Activated T-cell treated with anti-CD3 and anti-CD28 coated beads, Interleukin-2, amount 50 U/mL, for 24 hours (primary cell): ENCODE measurements around the gene SPDYE1.
A peak's percentile ranks its signal among the peaks of the same experiment; 100 is the strongest.

Experiments used
- DNase-seq: peaks from one replicate; pipeline ENCODE4 v3.0.0-alpha.2; 2020
- H3K27ac Mint-ChIP-seq: 2 replicates; pipeline ENCODE4 v1.8.0; 2020; ENCODE audit warnings: mild to moderate bottlenecking, mixed read lengths
- H3K27me3 Mint-ChIP-seq: 2 replicates; pipeline ENCODE4 v1.8.0; 2020; ENCODE audit warnings: mixed read lengths
- H3K36me3 Mint-ChIP-seq: 2 replicates; pipeline ENCODE4 v1.8.0; 2020; ENCODE audit warnings: low read depth, mixed read lengths
- H3K4me1 Mint-ChIP-seq: 2 replicates; pipeline ENCODE4 v1.8.0; 2020; ENCODE audit warnings: low read depth, mixed read lengths
- H3K4me3 Mint-ChIP-seq: 2 replicates; pipeline ENCODE4 v1.8.0; 2020; ENCODE audit warnings: mild to moderate bottlenecking, moderate library complexity, mixed read lengths
- H3K9me3 Mint-ChIP-seq: 2 replicates; pipeline ENCODE4 v1.8.0; 2020; ENCODE audit warnings: mixed read lengths

The SPDYE1 gene

DNA sequence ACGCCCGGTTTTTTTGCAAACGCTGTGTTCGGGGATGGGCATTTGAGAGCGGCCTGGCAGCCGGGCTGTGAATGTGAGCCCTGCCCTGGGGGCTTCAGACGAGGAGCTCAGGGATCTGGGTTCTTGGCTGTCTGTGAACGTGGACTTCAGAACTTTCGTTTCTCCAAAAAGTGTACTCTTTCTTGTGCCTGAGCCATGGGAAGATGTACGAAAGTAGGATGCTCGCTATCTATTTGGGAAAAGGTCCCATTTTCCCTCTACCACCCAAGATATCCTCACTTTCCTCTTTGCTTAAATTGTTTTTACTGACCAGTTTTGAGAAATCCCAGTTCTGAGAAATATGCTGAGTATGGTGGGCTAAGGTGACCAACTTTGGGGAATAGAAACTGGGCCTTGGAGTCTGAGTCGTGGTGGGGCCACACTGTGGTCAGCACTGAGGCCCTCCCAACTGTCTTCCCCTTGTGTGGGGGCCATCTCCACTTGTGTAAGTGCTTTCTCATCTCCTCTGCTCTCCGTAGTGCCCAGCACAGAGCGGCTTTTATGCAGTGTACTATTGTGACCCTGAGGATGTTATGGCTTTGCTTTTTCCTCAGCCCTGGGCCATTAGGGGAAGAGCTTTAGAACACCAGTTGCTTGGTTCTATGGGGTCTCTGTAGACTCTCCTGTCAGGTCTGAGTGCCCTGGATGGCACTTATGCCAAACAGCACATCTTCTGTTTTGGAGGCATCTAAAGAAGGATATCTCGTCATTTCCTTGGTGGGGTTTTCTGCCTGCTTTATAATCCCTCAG, 47.7 kb downstream of the SPDYE1 start:
- H3K27me3 Mint-ChIP-seq: no peaks in the 10 kb centered on the region
- peak overlapping the region; percentile 90 for H3K4me3 Mint-ChIP-seq
- H3K4me1 Mint-ChIP-seq: peaks cover 63% of the 10 kb centered on the region
- H3K36me3 Mint-ChIP-seq: peaks cover 61% of the 10 kb centered on the region
- peak; percentile 32 for DNase-seq
- peak overlapping the region; percentile 91 for H3K27ac Mint-ChIP-seq
- H3K9me3 Mint-ChIP-seq: no peaks in the 10 kb centered on the region

- Mint-ChIP-seq H3K9me3 (no peaks in the 10 kb centered on the region), H3K36me3 (peaks cover 72% of the 10 kb centered on the region), H3K4me1 (peaks cover 68% of the 10 kb centered on the region), H3K27me3 (no peaks in the 10 kb centered on the region), H3K27ac (peak overlapping the region; percentile 91), H3K4me3 (peak overlapping the region; percentile 90)
- DNase-seq: peak; percentile 40
Observed at GRCh38 chr7:44046321-44047061, 48.8 kb downstream of the SPDYE1 start.

DNA sequence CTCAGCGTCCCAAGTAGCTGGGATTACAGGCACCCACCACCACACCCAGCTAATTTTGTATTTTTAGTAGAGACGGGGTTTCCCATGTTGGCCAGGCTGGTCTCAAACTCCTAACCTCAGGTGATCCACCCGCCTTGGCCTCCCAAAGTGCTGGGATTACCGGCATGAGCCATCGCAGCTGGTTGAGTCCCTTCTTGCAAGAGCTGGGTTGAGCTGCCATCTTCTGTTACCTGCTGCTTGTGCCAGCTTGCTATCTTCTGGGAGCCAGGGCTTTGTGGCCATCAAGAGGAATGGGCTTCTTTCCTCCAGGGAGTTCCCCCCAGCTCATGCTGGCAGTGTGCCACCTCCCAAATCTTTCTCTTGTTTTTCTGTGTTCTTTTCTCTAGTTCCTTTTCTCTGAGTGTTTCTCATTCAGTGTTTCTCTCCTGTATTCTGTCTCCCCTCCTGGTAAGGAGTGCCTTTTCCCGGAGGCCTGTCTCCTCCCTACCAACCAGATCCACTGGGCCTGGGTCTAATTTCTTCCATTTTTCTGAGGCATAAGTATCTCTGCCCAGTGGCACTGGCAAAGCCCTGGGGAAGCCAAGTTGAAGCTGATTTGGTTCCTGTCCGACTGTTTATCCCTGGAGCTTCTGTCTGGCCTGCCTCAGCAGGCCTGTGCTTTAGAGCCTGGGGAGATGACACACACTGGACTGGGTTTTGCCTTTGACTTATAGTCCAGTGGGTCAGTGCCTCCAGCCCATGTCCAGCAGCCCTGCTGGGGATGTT, 50.5 kb downstream of the SPDYE1 start:
- Mint-ChIP-seq H3K9me3 (no peaks in the 10 kb centered on the region), H3K4me3 (no peak overlapping the region), H3K27ac (peak overlapping the region; percentile 91), H3K36me3 (peaks cover 89% of the 10 kb centered on the region), H3K27me3 (no peaks in the 10 kb centered on the region), H3K4me1 (peaks cover 76% of the 10 kb centered on the region)
- peak; percentile 25 for DNase-seq

GRCh38 chr7:44050121-44050914, 52.6 kb downstream of the SPDYE1 start:
- peak; percentile 28 for DNase-seq
- Mint-ChIP-seq H3K4me1 (peaks cover 71% of the 10 kb centered on the region), H3K36me3 (peaks cover 96% of the 10 kb centered on the region), H3K4me3 (no peak overlapping the region), H3K27ac (peak overlapping the region; percentile 84), H3K9me3 (no peaks in the 10 kb centered on the region), H3K27me3 (no peaks in the 10 kb centered on the region)

DNA sequence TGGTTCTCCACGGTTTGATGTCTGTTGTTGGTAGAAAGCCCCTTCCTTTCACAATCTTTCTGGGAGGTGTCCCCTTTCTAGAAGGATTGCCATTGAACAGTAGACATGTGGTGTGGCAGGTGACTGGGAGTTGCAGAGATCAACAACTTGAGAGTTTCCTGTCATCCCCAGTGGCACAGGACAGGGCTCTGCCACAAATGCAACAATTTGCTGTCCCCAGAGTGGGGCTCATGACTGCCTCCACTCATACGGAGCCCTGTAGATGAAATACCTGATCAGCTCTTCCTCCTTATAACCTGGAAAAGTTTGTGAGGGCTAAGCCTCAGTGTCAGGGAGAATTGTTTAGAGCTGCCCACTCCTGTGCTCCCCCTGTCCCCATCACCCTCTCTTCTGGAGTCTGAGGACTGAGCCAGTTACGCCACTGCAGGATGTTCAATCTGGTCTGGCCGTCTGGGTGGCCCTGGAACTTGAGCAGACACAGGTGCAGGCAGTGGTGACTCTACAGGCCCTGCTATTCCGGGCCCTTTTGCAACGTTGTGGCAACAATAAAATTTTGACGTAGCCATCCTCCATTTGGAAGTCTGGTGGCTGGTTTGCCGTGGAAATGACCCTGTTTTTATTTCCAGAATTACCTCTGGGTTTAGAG, 53.3 kb downstream of the SPDYE1 start:
- peak; percentile 23 for DNase-seq
- no peak overlapping the region for H3K4me3 Mint-ChIP-seq
- peaks cover 68% of the 10 kb centered on the region for H3K4me1 Mint-ChIP-seq
- H3K27ac Mint-ChIP-seq: peak overlapping the region; percentile 84
- peaks cover 96% of the 10 kb centered on the region for H3K36me3 Mint-ChIP-seq
- no peaks in the 10 kb centered on the region for H3K27me3 Mint-ChIP-seq
- H3K9me3 Mint-ChIP-seq: no peaks in the 10 kb centered on the region

DNA sequence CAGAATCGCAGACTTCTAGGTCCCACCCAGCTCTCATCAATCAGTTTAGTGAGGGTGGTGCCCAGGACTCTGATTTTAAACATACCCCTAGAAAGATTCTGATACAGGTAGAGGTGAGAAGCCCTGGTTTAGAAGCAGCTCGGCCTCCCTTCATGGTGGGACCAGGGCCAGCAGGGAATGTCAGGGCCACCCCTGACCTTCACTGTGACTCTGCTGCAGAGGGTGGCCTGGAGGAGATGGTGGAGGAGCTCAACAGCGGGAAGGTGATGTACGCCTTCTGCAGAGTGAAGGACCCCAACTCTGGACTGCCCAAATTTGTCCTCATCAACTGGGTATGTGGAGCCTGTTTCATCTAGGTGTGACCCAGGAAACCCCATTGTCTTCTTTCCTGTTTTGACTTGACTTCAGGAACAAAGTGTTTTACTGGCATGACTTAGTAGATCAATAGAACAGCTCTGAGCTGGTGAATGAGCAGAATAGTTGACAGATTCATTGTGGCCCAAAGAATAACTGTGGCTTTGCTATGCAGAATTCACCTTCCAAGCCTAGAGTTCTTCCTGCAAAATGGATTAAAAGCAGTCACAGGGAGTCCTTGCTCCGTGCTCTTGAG, 54.0 kb downstream of the SPDYE1 start:
- peaks cover 65% of the 10 kb centered on the region for H3K4me1 Mint-ChIP-seq
- peak overlapping the region; percentile 84 for H3K27ac Mint-ChIP-seq
- H3K27me3 Mint-ChIP-seq: no peaks in the 10 kb centered on the region
- peak; percentile 21 for DNase-seq
- no peaks in the 10 kb centered on the region for H3K9me3 Mint-ChIP-seq
- H3K4me3 Mint-ChIP-seq: no peak overlapping the region
- H3K36me3 Mint-ChIP-seq: peaks cover 96% of the 10 kb centered on the region

DNA sequence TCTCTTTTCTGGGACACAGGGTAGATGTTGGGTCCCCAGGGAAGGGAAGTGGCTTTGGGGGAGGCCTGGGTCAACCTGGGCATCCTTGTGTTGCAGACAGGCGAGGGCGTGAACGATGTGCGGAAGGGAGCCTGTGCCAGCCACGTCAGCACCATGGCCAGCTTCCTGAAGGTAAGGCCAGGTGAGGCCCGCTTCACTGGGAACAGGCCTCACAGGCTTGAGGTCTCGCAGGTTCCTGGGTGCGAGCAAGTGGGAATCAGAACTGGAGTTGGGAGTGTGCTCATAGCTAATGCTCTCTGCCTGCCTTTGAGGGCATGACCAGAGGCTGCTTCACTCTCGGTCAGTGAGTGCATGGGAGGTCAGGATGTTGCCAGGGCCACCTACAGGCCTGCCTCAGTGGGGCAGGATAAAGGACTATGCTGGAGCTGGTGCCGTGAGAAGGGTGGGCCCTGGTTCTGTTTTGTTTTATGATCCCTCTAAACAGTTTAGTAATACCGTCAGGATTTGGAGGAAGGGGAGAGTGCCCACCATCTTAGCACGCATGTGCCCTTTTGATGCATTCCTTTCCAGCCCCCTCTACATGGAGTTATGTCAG, 55.2 kb downstream of the SPDYE1 start:
- H3K27me3 Mint-ChIP-seq: no peaks in the 10 kb centered on the region
- H3K36me3 Mint-ChIP-seq: peaks cover 96% of the 10 kb centered on the region
- no peak for DNase-seq
- H3K27ac Mint-ChIP-seq: peak overlapping the region; percentile 76
- H3K4me3 Mint-ChIP-seq: no peak overlapping the region
- H3K4me1 Mint-ChIP-seq: peaks cover 56% of the 10 kb centered on the region
- H3K9me3 Mint-ChIP-seq: no peaks in the 10 kb centered on the region

GRCh38 chr7:44056681-44057080, 59.0 kb downstream of the SPDYE1 start:
- Mint-ChIP-seq H3K36me3 (peaks cover 99% of the 10 kb centered on the region), H3K4me1 (peaks cover 32% of the 10 kb centered on the region), H3K27ac (no peak overlapping the region), H3K4me3 (no peak overlapping the region), H3K27me3 (no peaks in the 10 kb centered on the region), H3K9me3 (no peaks in the 10 kb centered on the region)
- peak; percentile 18 for DNase-seq

DNA sequence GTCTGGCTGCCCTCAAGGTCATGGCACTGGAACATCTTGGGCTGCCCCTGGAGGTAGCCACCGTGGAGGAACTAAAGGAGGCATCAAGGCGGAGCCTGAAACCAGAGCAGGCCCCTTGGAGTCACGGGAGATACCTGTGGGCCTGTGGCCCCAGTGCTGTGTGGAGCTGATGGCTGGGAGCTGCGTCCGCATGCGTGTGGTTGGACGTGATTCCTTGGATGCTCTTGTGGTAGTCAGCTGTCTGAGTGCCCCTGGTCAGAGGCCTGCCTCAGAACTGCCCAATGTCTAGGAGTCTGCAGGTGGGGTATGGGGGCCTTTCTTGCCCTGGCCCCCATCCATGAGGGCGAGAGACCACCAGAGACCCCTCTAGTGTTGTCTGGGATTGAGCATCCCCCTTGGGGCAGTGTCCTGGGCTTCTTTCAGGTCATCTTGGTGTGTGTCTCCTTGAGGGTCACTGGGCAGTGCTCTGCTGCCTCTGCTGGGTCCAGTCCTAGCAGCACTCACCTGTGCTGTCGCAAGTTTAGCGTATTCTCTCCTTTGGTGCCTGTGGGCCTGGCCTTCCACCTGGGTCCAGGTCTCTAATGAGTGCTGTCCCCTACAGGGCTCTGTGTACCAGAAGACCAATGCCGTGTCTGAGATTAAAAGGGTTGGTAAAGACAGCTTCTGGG, 59.6 kb downstream of the SPDYE1 start:
- Mint-ChIP-seq H3K4me1 (peaks cover 28% of the 10 kb centered on the region), H3K36me3 (peaks cover 97% of the 10 kb centered on the region), H3K27ac (peak overlapping the region; percentile 50), H3K4me3 (no peak overlapping the region), H3K9me3 (no peaks in the 10 kb centered on the region), H3K27me3 (no peaks in the 10 kb centered on the region)
- peak; percentile 18 for DNase-seq

DNA sequence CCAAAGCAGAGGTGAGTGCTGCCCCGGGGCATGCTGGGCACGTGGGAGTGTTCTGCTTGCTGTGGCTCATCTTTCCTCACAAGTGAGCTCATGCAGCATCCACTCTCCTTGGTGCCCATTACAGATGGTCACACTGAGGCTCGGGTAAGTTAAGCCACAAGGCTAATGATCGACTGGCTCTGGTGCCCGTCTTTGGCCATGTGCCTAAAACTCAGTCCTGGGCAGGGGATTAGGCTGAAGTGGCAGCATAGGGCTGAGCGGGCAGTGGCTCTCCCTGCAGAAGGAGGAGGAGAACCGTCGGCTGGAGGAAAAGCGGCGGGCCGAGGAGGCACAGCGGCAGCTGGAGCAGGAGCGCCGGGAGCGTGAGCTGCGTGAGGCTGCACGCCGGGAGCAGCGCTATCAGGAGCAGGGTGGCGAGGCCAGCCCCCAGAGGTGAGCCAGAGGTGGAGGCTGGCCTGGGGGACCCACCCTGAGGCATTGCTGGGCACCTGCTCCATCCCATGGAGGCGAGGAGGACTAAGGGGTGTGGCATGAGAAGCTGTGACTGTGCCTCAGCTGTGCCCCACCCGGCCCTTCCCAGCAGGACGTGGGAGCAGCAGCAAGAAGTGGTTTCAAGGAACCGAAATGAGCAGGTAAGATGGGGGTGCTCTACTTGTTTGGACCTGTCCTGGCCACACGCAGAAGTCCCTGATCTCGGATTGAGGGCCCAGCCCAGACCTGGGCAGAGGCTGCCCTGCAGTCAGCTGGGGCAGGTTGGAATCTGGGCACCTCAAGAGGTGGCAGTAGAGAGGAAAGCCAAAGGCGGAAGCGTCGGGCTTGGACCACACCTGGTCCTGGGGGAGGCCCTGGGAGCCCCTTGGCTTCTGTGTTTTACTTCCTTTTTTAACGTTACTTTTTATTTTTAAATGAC, 60.4 kb downstream of the SPDYE1 start:
- Mint-ChIP-seq H3K9me3 (no peaks in the 10 kb centered on the region), H3K27ac (peak overlapping the region; percentile 53), H3K4me3 (no peak overlapping the region), H3K36me3 (peaks cover 92% of the 10 kb centered on the region), H3K4me1 (peaks cover 24% of the 10 kb centered on the region), H3K27me3 (no peaks in the 10 kb centered on the region)
- DNase-seq: peak; percentile 22

GRCh38 chr7:44058759-44059218, 61.1 kb downstream of the SPDYE1 start:
- no peak overlapping the region for H3K4me3 Mint-ChIP-seq
- H3K27me3 Mint-ChIP-seq: no peaks in the 10 kb centered on the region
- peaks cover 89% of the 10 kb centered on the region for H3K36me3 Mint-ChIP-seq
- H3K4me1 Mint-ChIP-seq: peaks cover 24% of the 10 kb centered on the region
- DNase-seq: no peak
- peak overlapping the region; percentile 53 for H3K27ac Mint-ChIP-seq
- H3K9me3 Mint-ChIP-seq: no peaks in the 10 kb centered on the region
